IMR-90 (cell line): Measurements from ENCODE around the gene FARP1.

ENCODE experiments used
- BHLHE40 ChIP-seq: fragments of 150-350 bp; IDR thresholded peaks from 2 replicates; pipeline ENCODE4 v1.6.1; 2016; ENCODE audit warnings: mild to moderate bottlenecking, low read depth, low read length
- CEBPB ChIP-seq: IDR thresholded peaks from 2 replicates; pipeline ENCODE4 v1.6.1; 2012; ENCODE audit warnings: low read depth, low read length, improper control_type of control experiment
- CHD1 ChIP-seq: IDR thresholded peaks from 2 replicates; pipeline ENCODE4 v1.6.1; 2012; ENCODE audit warnings: low read depth, low read length, improper control_type of control experiment
- CTCF ChIP-seq: conservative IDR thresholded peaks from 2 replicates; pipeline ENCODE4 v1.5.1; 2012; ENCODE audit warnings: mild to moderate bottlenecking, low read depth, low read length, improper control_type of control experiment
- MAZ ChIP-seq: IDR thresholded peaks from 2 replicates; pipeline ENCODE4 v1.6.1; 2012; ENCODE audit warnings: low read depth, mild to moderate bottlenecking, low read length, improper control_type of control experiment, moderate library complexity, borderline replicate concordance
- NFE2L2 ChIP-seq: fragments of 150-350 bp; IDR thresholded peaks from 2 replicates; pipeline ENCODE4 v1.6.1; 2016; ENCODE audit warnings: low read depth, mild to moderate bottlenecking, low read length
- POLR2A ChIP-seq: IDR thresholded peaks from 2 replicates; pipeline ENCODE4 v1.6.1; 2012; ENCODE audit warnings: mild to moderate bottlenecking, low read depth, low read length
- RAD21 ChIP-seq: IDR thresholded peaks from 2 replicates; pipeline ENCODE4 v1.6.1; 2012; ENCODE audit warnings: low read length, improper control_type of control experiment
- RFX5 ChIP-seq: IDR thresholded peaks from 2 replicates; pipeline ENCODE4 v1.8.0; 2012; ENCODE audit warnings: low read depth, mild to moderate bottlenecking, low read length, moderate library complexity
- SMC3 ChIP-seq: fragments of 150-350 bp; IDR thresholded peaks from 2 replicates; pipeline ENCODE4 v1.6.1; 2016; ENCODE audit warnings: low read depth, mild to moderate bottlenecking, antibody characterized with exemption, low read length, moderate library complexity

GRCh38 chr13:98216711-98217285 is 73.9 kb downstream of the FARP1 start:
- TF ChIP-seq POLR2A (no peak), MAZ (no peak), CTCF (no peak), RAD21 (no peak), BHLHE40 (no peak), RFX5 (no peak), NFE2L2 (no peak), CHD1 (no peak), SMC3 (no peak), CEBPB (no peak)
